ENCODE results near the gene TESK2. TPM values are rescaled to one million over a fixed set of nuclear protein-coding genes. Genes with fewer than 3 reads are reported as not detected.

Gene TESK2
- total and polyA plus RNA-seq, 2 of the 8 experiments (the other 6 are each of a cell fraction or from before 2014, with no cell fraction given): 10.8 to 12.6 TPM

- TF ChIP-seq, protein P1, sequence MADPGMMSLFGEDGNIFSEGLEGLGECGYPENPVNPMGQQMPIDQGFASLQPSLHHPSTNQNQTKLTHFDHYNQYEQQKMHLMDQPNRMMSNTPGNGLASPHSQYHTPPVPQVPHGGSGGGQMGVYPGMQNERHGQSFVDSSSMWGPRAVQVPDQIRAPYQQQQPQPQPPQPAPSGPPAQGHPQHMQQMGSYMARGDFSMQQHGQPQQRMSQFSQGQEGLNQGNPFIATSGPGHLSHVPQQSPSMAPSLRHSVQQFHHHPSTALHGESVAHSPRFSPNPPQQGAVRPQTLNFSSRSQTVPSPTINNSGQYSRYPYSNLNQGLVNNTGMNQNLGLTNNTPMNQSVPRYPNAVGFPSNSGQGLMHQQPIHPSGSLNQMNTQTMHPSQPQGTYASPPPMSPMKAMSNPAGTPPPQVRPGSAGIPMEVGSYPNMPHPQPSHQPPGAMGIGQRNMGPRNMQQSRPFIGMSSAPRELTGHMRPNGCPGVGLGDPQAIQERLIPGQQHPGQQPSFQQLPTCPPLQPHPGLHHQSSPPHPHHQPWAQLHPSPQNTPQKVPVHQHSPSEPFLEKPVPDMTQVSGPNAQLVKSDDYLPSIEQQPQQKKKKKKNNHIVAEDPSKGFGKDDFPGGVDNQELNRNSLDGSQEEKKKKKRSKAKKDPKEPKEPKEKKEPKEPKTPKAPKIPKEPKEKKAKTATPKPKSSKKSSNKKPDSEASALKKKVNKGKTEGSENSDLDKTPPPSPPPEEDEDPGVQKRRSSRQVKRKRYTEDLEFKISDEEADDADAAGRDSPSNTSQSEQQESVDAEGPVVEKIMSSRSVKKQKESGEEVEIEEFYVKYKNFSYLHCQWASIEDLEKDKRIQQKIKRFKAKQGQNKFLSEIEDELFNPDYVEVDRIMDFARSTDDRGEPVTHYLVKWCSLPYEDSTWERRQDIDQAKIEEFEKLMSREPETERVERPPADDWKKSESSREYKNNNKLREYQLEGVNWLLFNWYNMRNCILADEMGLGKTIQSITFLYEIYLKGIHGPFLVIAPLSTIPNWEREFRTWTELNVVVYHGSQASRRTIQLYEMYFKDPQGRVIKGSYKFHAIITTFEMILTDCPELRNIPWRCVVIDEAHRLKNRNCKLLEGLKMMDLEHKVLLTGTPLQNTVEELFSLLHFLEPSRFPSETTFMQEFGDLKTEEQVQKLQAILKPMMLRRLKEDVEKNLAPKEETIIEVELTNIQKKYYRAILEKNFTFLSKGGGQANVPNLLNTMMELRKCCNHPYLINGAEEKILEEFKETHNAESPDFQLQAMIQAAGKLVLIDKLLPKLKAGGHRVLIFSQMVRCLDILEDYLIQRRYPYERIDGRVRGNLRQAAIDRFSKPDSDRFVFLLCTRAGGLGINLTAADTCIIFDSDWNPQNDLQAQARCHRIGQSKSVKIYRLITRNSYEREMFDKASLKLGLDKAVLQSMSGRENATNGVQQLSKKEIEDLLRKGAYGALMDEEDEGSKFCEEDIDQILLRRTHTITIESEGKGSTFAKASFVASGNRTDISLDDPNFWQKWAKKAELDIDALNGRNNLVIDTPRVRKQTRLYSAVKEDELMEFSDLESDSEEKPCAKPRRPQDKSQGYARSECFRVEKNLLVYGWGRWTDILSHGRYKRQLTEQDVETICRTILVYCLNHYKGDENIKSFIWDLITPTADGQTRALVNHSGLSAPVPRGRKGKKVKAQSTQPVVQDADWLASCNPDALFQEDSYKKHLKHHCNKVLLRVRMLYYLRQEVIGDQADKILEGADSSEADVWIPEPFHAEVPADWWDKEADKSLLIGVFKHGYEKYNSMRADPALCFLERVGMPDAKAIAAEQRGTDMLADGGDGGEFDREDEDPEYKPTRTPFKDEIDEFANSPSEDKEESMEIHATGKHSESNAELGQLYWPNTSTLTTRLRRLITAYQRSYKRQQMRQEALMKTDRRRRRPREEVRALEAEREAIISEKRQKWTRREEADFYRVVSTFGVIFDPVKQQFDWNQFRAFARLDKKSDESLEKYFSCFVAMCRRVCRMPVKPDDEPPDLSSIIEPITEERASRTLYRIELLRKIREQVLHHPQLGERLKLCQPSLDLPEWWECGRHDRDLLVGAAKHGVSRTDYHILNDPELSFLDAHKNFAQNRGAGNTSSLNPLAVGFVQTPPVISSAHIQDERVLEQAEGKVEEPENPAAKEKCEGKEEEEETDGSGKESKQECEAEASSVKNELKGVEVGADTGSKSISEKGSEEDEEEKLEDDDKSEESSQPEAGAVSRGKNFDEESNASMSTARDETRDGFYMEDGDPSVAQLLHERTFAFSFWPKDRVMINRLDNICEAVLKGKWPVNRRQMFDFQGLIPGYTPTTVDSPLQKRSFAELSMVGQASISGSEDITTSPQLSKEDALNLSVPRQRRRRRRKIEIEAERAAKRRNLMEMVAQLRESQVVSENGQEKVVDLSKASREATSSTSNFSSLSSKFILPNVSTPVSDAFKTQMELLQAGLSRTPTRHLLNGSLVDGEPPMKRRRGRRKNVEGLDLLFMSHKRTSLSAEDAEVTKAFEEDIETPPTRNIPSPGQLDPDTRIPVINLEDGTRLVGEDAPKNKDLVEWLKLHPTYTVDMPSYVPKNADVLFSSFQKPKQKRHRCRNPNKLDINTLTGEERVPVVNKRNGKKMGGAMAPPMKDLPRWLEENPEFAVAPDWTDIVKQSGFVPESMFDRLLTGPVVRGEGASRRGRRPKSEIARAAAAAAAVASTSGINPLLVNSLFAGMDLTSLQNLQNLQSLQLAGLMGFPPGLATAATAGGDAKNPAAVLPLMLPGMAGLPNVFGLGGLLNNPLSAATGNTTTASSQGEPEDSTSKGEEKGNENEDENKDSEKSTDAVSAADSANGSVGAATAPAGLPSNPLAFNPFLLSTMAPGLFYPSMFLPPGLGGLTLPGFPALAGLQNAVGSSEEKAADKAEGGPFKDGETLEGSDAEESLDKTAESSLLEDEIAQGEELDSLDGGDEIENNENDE (IDR thresholded peaks at IDR 0.05; ENCODE audit: insufficient replicate concordance, low read length): no peak
- TF ChIP-seq, protein P2, sequence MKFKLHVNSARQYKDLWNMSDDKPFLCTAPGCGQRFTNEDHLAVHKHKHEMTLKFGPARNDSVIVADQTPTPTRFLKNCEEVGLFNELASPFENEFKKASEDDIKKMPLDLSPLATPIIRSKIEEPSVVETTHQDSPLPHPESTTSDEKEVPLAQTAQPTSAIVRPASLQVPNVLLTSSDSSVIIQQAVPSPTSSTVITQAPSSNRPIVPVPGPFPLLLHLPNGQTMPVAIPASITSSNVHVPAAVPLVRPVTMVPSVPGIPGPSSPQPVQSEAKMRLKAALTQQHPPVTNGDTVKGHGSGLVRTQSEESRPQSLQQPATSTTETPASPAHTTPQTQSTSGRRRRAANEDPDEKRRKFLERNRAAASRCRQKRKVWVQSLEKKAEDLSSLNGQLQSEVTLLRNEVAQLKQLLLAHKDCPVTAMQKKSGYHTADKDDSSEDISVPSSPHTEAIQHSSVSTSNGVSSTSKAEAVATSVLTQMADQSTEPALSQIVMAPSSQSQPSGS (IDR thresholded peaks at IDR 0.05; ENCODE audit: low read length): no peak
- TF ChIP-seq CREB1 (IDR thresholded peaks at IDR 0.05): no peak
- TF ChIP-seq RAD21 (IDR thresholded peaks at IDR 0.05 in 1 of 2, conservative IDR thresholded peaks at IDR 0.05 in 1 of 2; ENCODE audit: low read depth in 2 of 2, low read length in 2 of 2): no peak
- TF ChIP-seq KDM5A (IDR thresholded peaks at IDR 0.05; ENCODE audit: low read length): no peak
- TF ChIP-seq EP300 (IDR thresholded peaks at IDR 0.05; ENCODE audit: borderline replicate concordance in 1 of 2, low read depth in 2 of 2, low read length in 2 of 2): no peak
Measured at GRCh38 chr1:45346473-45346872, 144.5 kb downstream of the TESK2 start (continued).
